Dendritic cell treated with granulocyte-macrophage colony-stimulating factor and Interleukin-4, amounts not matched to agents 40 ng/mL and 50 ng/mL, for 4 days (primary cell): ENCODE results near the gene FLNA.
"Not testable (repeated sequence)": the region's sequence is repeated elsewhere in the genome, so short reads cannot be mapped to it uniquely, and the experiment has no call there.

ENCODE experiments used
- H3K27ac Mint-ChIP-seq: one replicate; pipeline ENCODE4 v1.8.0; 2022; ENCODE audit warnings: mild to moderate bottlenecking, mixed read lengths
- H3K27me3 Mint-ChIP-seq: one replicate; pipeline ENCODE4 v1.8.0; 2022; ENCODE audit warnings: mild to moderate bottlenecking, mixed read lengths
- H3K36me3 Mint-ChIP-seq: one replicate; pipeline ENCODE4 v1.8.0; 2022; ENCODE audit warnings: low read depth, mixed read lengths
- H3K4me1 Mint-ChIP-seq: one replicate; pipeline ENCODE4 v1.8.0; 2022; ENCODE audit warnings: low read depth, mixed read lengths
- H3K4me3 Mint-ChIP-seq: one replicate; pipeline ENCODE4 v1.8.0; 2022; ENCODE audit warnings: mild to moderate bottlenecking, moderate library complexity, mixed read lengths
- H3K9me3 Mint-ChIP-seq: one replicate; pipeline ENCODE4 v1.8.0; 2022; ENCODE audit warnings: mixed read lengths
- intact Hi-C: fragments of 100-400 bp; cut with micrococcal nuclease; formaldehyde crosslinking; loops from one replicate; pipeline ENCODE4 v1.15.0; 2022

The FLNA gene

DNA sequence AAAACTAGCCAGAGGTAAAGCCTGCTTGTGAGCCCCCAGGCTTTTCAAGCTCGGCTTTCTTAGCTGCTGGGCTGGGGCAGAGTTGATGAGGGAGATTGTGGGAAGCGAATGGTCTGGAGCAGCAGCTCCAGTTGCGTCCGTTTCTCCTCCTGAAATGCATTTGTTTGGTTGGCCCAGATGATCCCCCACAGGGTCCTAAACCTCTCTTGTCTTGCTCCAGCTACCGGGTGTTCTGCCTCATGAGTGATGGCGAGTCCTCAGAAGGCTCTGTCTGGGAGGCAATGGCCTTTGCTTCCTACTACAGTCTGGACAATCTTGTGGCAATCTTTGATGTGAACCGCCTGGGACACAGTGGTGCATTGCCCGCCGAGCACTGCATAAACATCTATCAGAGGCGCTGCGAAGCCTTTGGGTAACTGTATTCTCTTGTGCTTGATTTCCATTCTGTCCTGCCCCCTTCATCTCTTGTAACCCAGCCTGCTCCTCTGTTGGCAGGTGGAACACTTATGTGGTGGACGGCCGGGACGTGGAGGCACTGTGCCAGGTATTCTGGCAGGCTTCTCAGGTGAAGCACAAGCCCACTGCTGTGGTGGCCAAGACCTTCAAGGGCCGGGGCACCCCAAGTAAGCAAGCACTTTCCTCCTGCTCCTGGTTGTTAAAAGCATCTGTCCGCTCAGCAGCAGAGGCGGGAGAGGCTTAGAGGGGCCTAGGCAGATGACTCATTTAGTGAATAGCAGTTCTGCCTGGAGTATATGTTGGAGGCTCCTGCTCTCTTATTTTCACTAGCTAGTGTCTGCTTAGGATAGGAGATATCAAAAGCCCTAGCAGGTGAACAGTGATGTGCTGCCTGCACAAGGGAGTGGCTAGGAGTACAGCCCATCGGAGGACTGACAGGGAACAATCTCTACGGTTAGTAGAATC, 63.6 kb downstream of the FLNA start:
- Mint-ChIP-seq H3K27ac (no peak overlapping the region), H3K9me3 (no peaks in the 10 kb centered on the region), H3K4me1 (peaks cover 34% of the 10 kb centered on the region), H3K36me3 (no peaks in the 10 kb centered on the region), H3K4me3 (no peak overlapping the region), H3K27me3 (peaks cover 2% of the 10 kb centered on the region)
- intact Hi-C loops = no loop called here

DNA sequence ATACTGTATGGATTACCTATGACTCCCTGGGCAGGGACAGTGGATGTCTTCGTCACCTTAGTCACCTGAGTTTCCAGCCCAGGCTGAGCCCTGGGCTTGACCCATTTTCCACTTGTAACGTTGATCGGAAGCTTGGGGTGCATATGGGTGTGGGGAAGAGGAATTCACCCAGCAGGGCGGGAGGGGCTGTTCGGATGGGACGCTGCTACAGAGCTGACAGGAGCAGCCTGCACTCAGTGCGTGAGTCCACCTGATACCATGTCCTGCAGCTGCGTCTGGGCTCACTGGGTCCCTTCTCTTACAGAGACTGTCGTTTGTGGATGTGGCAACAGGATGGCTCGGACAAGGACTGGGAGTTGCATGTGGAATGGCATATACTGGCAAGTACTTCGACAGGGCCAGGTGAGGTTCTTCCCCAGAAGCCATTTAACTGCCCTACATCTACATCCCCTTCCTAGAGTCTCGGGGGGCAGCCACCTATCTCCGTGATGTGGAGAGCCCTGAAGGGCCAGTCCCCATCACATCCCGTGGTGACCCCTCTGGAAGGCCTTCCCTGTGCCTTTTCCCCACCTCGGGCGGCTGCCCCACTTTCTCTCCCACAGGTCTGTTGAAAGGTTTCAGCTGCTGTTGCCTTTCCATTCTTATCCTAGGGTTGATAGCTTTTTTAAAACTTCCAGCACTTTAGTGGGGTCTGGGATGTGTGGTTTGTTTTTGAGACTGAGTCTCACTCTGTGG, 65.2 kb downstream of the FLNA start:
- Mint-ChIP-seq H3K27me3 (peaks cover 2% of the 10 kb centered on the region), H3K9me3 (no peaks in the 10 kb centered on the region), H3K36me3 (no peaks in the 10 kb centered on the region), H3K27ac (no peak overlapping the region), H3K4me1 (peaks cover 42% of the 10 kb centered on the region), H3K4me3 (no peak overlapping the region)
- intact Hi-C loops = no loop called here

DNA sequence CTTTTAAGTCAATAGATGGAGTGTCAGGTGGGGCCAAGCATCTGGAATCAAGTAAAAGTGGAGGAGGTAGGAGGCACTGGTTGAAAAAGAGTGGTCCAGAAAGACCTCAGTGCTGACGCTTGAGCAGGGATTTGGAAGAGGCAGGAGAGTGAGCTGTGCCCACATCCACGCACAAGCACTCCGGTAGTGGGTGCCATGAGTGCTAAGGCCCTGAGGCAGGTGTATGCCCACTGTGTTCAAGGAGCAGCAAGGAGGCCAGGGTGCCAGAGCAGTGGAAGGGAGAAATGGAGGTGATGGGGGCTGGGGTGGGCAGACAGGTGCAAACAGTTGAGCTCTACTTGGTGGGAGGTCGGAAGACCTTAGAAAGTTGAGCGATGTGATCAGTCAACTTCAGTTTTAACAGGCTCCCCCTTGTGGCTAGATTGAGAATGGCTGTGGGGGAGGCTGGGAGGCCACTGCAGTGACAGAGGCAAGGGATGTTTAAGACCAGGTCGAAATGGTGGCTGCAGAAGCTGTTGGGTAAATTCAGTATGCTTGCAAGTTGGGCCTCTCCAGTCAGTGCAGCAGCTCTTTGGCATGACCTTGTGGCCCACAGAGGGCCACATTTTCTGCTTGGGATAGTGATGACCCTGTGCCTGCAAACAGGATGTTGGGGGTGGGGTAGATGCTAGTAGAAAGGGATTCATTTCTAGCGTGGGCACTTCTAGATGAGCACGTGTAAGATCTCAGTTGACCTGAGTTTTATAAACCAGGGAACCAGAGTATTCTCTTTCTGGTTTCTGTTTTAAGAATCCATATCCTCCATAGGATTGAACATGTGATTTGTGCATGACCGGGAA, 66.1 kb downstream of the FLNA start:
- H3K4me1 Mint-ChIP-seq = peaks cover 50% of the 10 kb centered on the region

DNA sequence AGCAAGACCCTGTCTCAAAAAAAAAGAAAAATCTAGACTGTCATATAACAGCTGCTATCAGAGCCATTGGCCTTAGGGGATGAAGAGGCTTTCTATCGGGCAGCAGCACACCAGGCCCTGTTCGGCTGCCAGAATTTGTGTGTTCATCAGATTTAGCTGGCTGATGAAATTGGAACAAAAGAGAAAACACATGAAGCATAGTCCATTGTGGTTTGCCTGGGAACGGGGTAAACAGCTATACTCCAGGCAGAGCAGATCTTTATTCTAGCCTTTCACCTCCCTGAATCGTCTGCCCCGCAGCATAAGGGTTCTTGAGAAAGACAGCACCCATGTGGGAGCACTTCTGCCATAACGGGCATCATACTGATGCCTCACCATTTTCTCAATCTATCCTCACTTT, 67.2 kb downstream of the FLNA start:
- H3K9me3 Mint-ChIP-seq = no peaks in the 10 kb centered on the region
- intact Hi-C loops = no loop called here
- no peak overlapping the region for H3K4me3 Mint-ChIP-seq
- H3K27ac Mint-ChIP-seq = no peak overlapping the region
- peaks cover 2% of the 10 kb centered on the region for H3K27me3 Mint-ChIP-seq
- peaks cover 51% of the 10 kb centered on the region for H3K4me1 Mint-ChIP-seq
- H3K36me3 Mint-ChIP-seq = no peaks in the 10 kb centered on the region

More for the DNA sequence above, 66.1 kb downstream of the FLNA start:
- Mint-ChIP-seq H3K27me3 (peaks cover 2% of the 10 kb centered on the region), H3K9me3 (no peaks in the 10 kb centered on the region), H3K27ac (no peak overlapping the region), H3K4me3 (no peak overlapping the region), H3K36me3 (no peaks in the 10 kb centered on the region)
- intact Hi-C loops = no loop called here

DNA sequence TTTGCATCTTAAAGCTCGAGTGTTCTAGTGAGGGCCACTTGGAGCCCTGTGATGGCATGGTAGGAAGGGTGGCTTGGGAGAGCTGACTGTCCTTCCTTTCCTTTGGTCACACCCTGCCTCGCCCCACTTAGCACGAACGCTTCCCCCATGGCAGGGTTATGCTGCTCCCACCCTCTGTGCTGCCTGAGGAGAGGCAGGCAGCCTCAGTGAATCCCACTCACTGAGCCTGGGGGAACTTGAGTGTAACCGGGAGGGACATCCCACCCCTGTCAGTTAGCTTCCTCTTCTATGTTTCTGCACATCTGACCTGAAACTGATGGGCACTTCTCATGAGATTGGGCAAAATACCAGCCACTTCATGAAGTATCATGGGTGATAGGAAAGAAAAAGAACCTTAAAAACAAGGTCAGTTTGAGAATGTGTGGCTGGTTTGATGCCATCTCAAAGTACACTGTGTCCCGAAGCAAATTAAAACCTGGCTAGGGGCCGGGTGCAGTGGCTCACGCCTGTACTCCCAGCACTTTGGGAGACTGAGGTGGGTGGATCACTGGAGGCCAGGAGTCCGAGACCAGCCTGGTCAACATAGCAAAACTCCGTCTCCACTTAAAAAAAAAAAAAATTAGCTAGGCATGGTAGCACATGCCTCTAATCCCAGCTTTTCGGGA, 68.8 kb downstream of the FLNA start:
- H3K36me3 Mint-ChIP-seq = no peaks in the 10 kb centered on the region
- H3K27me3 Mint-ChIP-seq = peaks cover 2% of the 10 kb centered on the region
- intact Hi-C loops = no loop called here
- no peak overlapping the region for H3K4me3 Mint-ChIP-seq
- H3K27ac Mint-ChIP-seq = peak overlapping the region; percentile 60
- no peaks in the 10 kb centered on the region for H3K9me3 Mint-ChIP-seq
- peaks cover 38% of the 10 kb centered on the region for H3K4me1 Mint-ChIP-seq

DNA sequence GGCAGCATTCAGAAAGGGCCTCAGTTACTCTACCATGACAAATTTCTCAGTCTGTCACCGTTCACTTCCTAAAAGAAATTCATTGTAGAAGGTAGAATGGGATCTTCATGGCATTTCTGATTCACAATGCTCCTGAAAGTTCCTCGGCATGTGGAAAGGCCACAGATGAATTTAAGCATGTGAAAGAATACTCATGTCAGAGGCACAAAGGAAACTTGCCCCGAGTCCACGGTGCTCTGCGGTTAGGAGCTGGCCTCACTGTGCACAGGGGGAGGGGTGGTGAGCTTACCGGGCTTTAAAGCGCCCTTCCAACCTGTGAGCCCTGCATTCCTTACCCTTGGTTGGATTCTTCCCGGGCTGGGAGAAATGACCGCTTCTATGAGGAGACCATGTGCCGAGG, 69.6 kb downstream of the FLNA start:
- intact Hi-C loops = no loop called here
- H3K36me3 Mint-ChIP-seq = no peaks in the 10 kb centered on the region
- H3K27ac Mint-ChIP-seq = no peak overlapping the region
- H3K4me1 Mint-ChIP-seq = peaks cover 34% of the 10 kb centered on the region
- no peak overlapping the region for H3K4me3 Mint-ChIP-seq
- no peaks in the 10 kb centered on the region for H3K9me3 Mint-ChIP-seq
- peaks cover 2% of the 10 kb centered on the region for H3K27me3 Mint-ChIP-seq

DNA sequence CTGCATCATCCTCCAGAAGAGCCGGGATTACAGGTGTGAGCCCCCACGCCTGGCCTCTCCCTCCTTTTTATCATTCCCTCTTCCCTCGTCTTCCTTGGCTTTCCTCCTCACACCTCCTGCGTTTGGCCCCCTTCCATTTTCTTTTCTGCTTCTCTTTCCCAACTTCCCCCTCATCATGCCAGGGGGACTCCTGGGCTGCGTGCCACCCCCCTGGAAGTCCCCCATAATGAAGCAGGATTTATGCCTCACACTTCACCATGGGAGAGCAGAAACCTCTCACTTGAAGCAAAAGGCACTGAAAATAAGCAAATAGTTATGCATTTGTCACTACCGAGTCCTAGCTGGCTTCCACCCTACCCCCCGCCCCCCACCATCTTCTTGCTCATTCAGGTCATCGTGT, 71.0 kb downstream of the FLNA start:
- Mint-ChIP-seq H3K4me3 (no peak overlapping the region), H3K27me3 (peaks cover 2% of the 10 kb centered on the region), H3K27ac (no peak overlapping the region), H3K9me3 (no peaks in the 10 kb centered on the region), H3K36me3 (no peaks in the 10 kb centered on the region), H3K4me1 (peaks cover 32% of the 10 kb centered on the region)
- intact Hi-C loops = no loop called here

DNA sequence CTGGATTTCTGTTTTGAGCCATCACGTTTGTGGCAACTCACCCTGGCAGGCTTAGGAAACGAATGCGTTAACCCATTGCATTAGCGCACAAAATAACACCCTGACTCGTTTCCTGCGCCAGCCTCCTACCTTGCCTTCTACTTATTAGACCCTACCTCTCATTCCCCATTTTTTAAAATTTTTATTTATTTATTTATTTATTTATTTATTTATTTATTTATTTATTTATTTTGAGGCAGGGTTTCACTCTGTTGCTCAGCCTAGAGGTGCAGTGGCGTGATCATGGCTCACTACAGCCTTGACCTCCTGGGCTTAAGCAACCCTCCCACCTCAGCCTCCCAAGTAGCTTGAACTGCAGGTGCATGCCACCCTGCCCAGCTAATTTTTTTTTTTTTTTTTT, 71.4 kb downstream of the FLNA start:
- H3K4me3 Mint-ChIP-seq, H3K36me3 Mint-ChIP-seq, H3K27ac Mint-ChIP-seq, H3K27me3 Mint-ChIP-seq, H3K9me3 Mint-ChIP-seq, intact Hi-C loops: not testable (repeated sequence)
- H3K4me1 Mint-ChIP-seq = peaks cover 27% of the 10 kb centered on the region

DNA sequence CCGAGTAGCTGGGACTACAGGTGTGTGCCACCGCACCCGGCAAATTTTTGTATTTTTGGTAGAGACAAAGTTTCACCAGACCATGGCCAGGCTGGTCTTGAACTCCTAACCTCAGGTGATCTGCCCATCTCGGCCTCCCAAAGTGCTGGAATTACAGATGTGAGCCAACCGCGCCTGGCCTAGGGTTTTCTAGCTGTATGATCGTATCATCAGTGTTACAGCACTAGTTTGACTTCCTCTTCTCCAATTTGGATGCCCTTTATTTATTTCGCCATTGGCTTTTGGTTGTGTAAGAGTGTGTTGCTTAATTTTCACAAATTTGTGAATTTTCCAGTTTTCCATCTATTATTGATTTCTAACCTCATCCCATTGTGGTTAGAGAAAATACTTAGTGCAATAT, 73.6 kb downstream of the FLNA start:
- Mint-ChIP-seq H3K9me3 (no peaks in the 10 kb centered on the region), H3K27ac (no peak overlapping the region), H3K27me3 (no peaks in the 10 kb centered on the region), H3K36me3 (no peaks in the 10 kb centered on the region), H3K4me1 (peaks cover 17% of the 10 kb centered on the region), H3K4me3 (no peak overlapping the region)
- intact Hi-C loops = no loop called here
